HepG2 (cell line): ENCODE measurements around the gene ANKRD52. TPM values are rescaled to one million over a fixed set of nuclear protein-coding genes. Genes with fewer than 3 reads are reported as not detected.

ENCODE experiments used
- ATAD3A ChIP-seq: sonication (generic); formaldehyde crosslinking; IDR thresholded peaks from 2 replicates; pipeline ENCODE4 v1.4.0; 2020; ENCODE audit warnings: missing genetic modification reagents
- CEBPB ChIP-seq: IDR thresholded peaks from 2 replicates; pipeline ENCODE4 v1.6.1; 2011; ENCODE audit warnings: low read depth, low read length, improper control_type of control experiment, borderline replicate concordance
- CHD4 ChIP-seq: fragments of 200-600 bp; sonication (generic); IDR thresholded peaks from 2 replicates; pipeline ENCODE4 v1.7.0; 2017; ENCODE audit warnings: mild to moderate bottlenecking, low read length, borderline replicate concordance
- ELF1 ChIP-seq: sonication (generic); formaldehyde crosslinking; IDR thresholded peaks from 2 replicates; pipeline ENCODE4 v1.4.0; 2020; ENCODE audit warnings: missing genetic modification reagents
- GLI4 ChIP-seq: sonication (generic); formaldehyde crosslinking; IDR thresholded peaks from 2 replicates; pipeline ENCODE4 v1.5.1; 2020; ENCODE audit warnings: missing genetic modification reagents, mild to moderate bottlenecking, moderate library complexity, borderline replicate concordance
- HBP1 ChIP-seq: IDR thresholded peaks from 2 replicates; pipeline ENCODE4 v1.6.1; 2016; ENCODE audit warnings: low read depth, control low read depth
- HMG20A ChIP-seq: IDR thresholded peaks from 2 replicates; pipeline ENCODE4 v1.6.1; 2016; ENCODE audit warnings: borderline replicate concordance
- MEF2D ChIP-seq: sonication (generic); formaldehyde crosslinking; IDR thresholded peaks from 2 replicates; pipeline ENCODE4 v1.5.1; 2020; ENCODE audit warnings: mild to moderate bottlenecking, missing genetic modification reagents
- NFATC3 ChIP-seq: sonication (generic); formaldehyde crosslinking; IDR thresholded peaks from 2 replicates; pipeline ENCODE4 v1.5.1; 2020; ENCODE audit warnings: mild to moderate bottlenecking, missing genetic modification reagents
- NR1H2 ChIP-seq: sonication (generic); formaldehyde crosslinking; IDR thresholded peaks from 2 replicates; pipeline ENCODE4 v1.8.1; 2022; ENCODE audit warnings: low read depth, missing genetic modification reagents, borderline replicate concordance
- PCBP2 ChIP-seq: fragments of 200-400 bp; formaldehyde crosslinking; optimal IDR thresholded peaks from 2 replicates; pipeline ENCODE3; 2018; ENCODE audit warnings: low read length, low read depth; ENCODE audit not compliant: poor library complexity, severe bottlenecking
- RARA ChIP-seq: IDR thresholded peaks from 2 replicates; pipeline ENCODE4 v1.6.1; 2016; ENCODE audit warnings: missing genetic modification reagents, missing compliant biosample characterization
- REPIN1 ChIP-seq: sonication (generic); formaldehyde crosslinking; IDR thresholded peaks from 2 replicates; pipeline ENCODE4 v1.8.0; 2022; ENCODE audit warnings: missing genetic modification reagents, low read depth, mild to moderate bottlenecking, borderline replicate concordance
- SIX4 ChIP-seq: sonication (generic); formaldehyde crosslinking; IDR thresholded peaks from 2 replicates; pipeline ENCODE4 v1.4.0; 2020; ENCODE audit warnings: missing genetic modification reagents
- SRSF9 ChIP-seq: fragments of 200-400 bp; formaldehyde crosslinking; IDR thresholded peaks from 2 replicates; pipeline ENCODE4 v1.6.1; 2018; ENCODE audit warnings: borderline replicate concordance, mild to moderate bottlenecking, low read depth, low read length; ENCODE audit not compliant: insufficient read depth, poor library complexity, severe bottlenecking
- TIGD3 ChIP-seq: sonication (generic); formaldehyde crosslinking; IDR thresholded peaks from 2 replicates; pipeline ENCODE4 v1.5.1; 2020; ENCODE audit warnings: mild to moderate bottlenecking, missing genetic modification reagents, borderline replicate concordance
- ZBTB21 ChIP-seq: sonication (generic); formaldehyde crosslinking; IDR thresholded peaks from 2 replicates; pipeline ENCODE4 v1.4.0; 2020; ENCODE audit warnings: missing genetic modification reagents
- ZNF337 ChIP-seq: sonication (generic); formaldehyde crosslinking; IDR thresholded peaks from 2 replicates; pipeline ENCODE4 v1.5.1; 2020; ENCODE audit warnings: missing genetic modification reagents, low read depth, mild to moderate bottlenecking, borderline replicate concordance
- ZNF33B ChIP-seq: sonication (generic); formaldehyde crosslinking; IDR thresholded peaks from 2 replicates; pipeline ENCODE4 v1.5.1; 2020; ENCODE audit warnings: mild to moderate bottlenecking, missing genetic modification reagents
- ZNF431 ChIP-seq: sonication (generic); formaldehyde crosslinking; IDR thresholded peaks from 2 replicates; pipeline ENCODE4 v1.9.0; 2022; ENCODE audit warnings: missing genetic modification reagents, low read depth, mild to moderate bottlenecking, borderline replicate concordance
- ZSCAN29 ChIP-seq: sonication (generic); formaldehyde crosslinking; conservative IDR thresholded peaks from 2 replicates; pipeline ENCODE4 v1.4.0; 2020; ENCODE audit warnings: mild to moderate bottlenecking, missing genetic modification reagents
- polyA plus RNA-seq, 8 experiments: library from polyadenylated mRNA; depleted of rRNA in 3 of 8; stranded (reverse) in 7 of 8; unstranded in 1 of 8; fragments of >200 nt; fragmentation: Illumina TruSeq in 4 of 8; extraction: Trizol in 4 of 8; gene quantifications; 2 replicates each; pipeline versions ENCODE4 v1.2.1 to v1.2.3, GENCODE V29; 2011 to 2016; ENCODE audit warnings: low read depth in 4 of 8, missing spikeins in 1 of 8, mixed read lengths in 1 of 8; ENCODE audit not compliant: insufficient read depth in 1 of 8
- total RNA-seq, 5 experiments: library from RNA; depleted of rRNA; stranded (reverse); fragments of >200 nt; fragmentation: Illumina TruSeq; extraction: Trizol; gene quantifications; 2 replicates each; pipeline ENCODE4 v1.2.3, GENCODE V29; 2016; ENCODE audit warnings: low read depth in 1 of 5
- TF ChIP-seq, protein P1 (sequence below): IDR thresholded peaks from 2 replicates; pipeline ENCODE4 v1.4.0; 2020; ENCODE audit warnings: mild to moderate bottlenecking, missing genetic modification reagents

Gene ANKRD52
- total and polyA plus RNA-seq, 2 of the 13 experiments (the other 11 are each of a cell fraction or from before 2014, with no cell fraction given): 7.8 to 9.2 TPM

DNA sequence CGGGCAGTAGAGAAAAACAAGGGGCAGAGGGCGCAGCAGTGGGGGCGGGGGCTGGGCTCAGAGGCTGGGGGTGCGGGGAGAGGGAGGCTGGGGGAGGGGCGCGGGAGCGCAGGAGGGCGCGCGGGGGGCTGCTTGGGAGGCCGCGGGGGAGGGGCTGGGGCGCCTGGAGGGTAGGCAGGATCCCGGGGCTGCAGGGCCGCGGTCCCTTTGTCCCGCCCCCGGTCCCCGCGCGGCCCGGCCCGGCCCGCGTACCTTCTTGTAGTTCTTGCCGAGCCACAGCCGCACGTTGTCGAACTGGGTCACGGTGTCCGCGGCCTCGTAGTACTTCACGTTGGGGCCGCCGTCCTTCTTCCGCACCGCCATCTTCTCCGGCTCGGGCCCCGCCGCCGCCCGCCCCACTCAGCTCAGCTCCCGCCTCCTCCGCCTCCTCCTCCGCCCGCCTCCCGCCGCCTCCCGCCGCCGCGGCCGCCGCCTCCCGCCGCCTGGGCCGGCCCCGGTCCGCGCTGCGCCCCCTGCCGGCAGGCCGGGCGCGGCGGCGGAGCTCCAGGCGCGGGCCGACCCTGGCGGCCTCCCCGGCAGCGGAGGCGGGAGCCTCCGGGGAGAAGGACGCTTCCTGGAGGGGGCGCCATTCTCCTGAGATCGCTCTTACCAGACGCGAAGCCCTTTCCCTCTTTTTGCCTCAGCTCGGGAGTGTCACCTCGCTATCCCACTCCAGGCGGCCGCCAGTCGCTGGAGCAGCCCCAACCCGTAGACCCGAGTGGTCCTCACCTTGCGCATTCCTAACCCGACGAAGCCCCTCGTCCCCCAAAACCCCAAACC is 68.9 kb downstream of the ANKRD52 start, which contains the start of gene SMARCC2 (continued):
- TF ChIP-seq ZNF33B (CRISPR knock-in tag): no peak
- no peak for TF ChIP-seq CEBPB
- no peak for TF ChIP-seq SRSF9
- no peak for TF ChIP-seq ZNF337 (CRISPR knock-in tag)
- TF ChIP-seq NFATC3 (CRISPR knock-in tag): no peak
- no peak for TF ChIP-seq MEF2D (CRISPR knock-in tag)
- no peak for TF ChIP-seq HMG20A
- no peak for TF ChIP-seq TIGD3
- TF ChIP-seq REPIN1 (CRISPR knock-in tag): no peak
- no peak for TF ChIP-seq PCBP2
- TF ChIP-seq NR1H2 (CRISPR knock-in tag): no peak
- no peak for TF ChIP-seq ZBTB21 (CRISPR knock-in tag)
- TF ChIP-seq HBP1: 0 out of 2 replicates have a peak, but pooled peaks have one; percentile 13
- no peak for TF ChIP-seq ELF1 (CRISPR knock-in tag)
- TF ChIP-seq GLI4: no peak
- TF ChIP-seq SIX4 (CRISPR knock-in tag): no peak
- TF ChIP-seq RARA (CRISPR knock-in tag): no peak
- TF ChIP-seq ZSCAN29: no peak
- TF ChIP-seq CHD4: no peak
- TF ChIP-seq, protein P1, sequence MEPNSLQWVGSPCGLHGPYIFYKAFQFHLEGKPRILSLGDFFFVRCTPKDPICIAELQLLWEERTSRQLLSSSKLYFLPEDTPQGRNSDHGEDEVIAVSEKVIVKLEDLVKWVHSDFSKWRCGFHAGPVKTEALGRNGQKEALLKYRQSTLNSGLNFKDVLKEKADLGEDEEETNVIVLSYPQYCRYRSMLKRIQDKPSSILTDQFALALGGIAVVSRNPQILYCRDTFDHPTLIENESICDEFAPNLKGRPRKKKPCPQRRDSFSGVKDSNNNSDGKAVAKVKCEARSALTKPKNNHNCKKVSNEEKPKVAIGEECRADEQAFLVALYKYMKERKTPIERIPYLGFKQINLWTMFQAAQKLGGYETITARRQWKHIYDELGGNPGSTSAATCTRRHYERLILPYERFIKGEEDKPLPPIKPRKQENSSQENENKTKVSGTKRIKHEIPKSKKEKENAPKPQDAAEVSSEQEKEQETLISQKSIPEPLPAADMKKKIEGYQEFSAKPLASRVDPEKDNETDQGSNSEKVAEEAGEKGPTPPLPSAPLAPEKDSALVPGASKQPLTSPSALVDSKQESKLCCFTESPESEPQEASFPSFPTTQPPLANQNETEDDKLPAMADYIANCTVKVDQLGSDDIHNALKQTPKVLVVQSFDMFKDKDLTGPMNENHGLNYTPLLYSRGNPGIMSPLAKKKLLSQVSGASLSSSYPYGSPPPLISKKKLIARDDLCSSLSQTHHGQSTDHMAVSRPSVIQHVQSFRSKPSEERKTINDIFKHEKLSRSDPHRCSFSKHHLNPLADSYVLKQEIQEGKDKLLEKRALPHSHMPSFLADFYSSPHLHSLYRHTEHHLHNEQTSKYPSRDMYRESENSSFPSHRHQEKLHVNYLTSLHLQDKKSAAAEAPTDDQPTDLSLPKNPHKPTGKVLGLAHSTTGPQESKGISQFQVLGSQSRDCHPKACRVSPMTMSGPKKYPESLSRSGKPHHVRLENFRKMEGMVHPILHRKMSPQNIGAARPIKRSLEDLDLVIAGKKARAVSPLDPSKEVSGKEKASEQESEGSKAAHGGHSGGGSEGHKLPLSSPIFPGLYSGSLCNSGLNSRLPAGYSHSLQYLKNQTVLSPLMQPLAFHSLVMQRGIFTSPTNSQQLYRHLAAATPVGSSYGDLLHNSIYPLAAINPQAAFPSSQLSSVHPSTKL: no peak
- no peak for TF ChIP-seq ATAD3A
- TF ChIP-seq ZNF431 (CRISPR knock-in tag): no peak
